HepG2 (cell line): ENCODE measurements around the gene CADPS. TPM values are rescaled to one million over a fixed set of nuclear protein-coding genes. Genes with fewer than 3 reads are reported as not detected.

ENCODE experiments used
- ATAC-seq: fragments of 200-7000 bp; cut with Tn5 transposase; 3 replicates; pipeline ENCODE4 v1.9.1; 2020; ENCODE audit warnings: mild to moderate bottlenecking, moderate library complexity
- BruUV-seq: library from RNA; stranded (reverse); fragments of 400-500 nt; replicated peaks from 2 replicates; lab custom pipeline; 2021; lab: Mats Ljungman, UMichigan
- CTCF ChIA-PET: fragments of 300-600 bp; formaldehyde crosslinking; extraction: SDS; loops from one replicate; lab custom pipeline; 2021; ENCODE audit warnings: low total read pairs, inconsistent platforms, low intra/inter-chr PET ratio; lab: Yijun Ruan, JAX
- POLR2A ChIA-PET: fragments of 350-600 bp; sonication (Branson Sonifier 250); formaldehyde crosslinking; loops from one replicate; lab custom pipeline; 2020; ENCODE audit warnings: antibody characterized with exemption, inconsistent platforms; lab: Yijun Ruan, JAX
- DNase-seq: peaks from one replicate; pipeline ENCODE4 v3.0.0-alpha.2; 2015; ENCODE audit warnings: low spot score
- FAIRE-seq: peaks from 3 replicates; lab custom pipeline; 2011; peaks lifted over from hg19 to GRCh38; lab: Jason Lieb, UNC
- H2AFZ ChIP-seq: one replicate; pipeline ENCODE4 v1.6.1; 2011; ENCODE audit warnings: low read length, inconsistent platforms
- H3K27ac ChIP-seq: fragments of 300-600 bp; 3 replicates; pipeline ENCODE4 v1.8.0; 2011; ENCODE audit warnings: mixed run types, mild to moderate bottlenecking, mixed read lengths, low read length, inconsistent platforms; ENCODE audit not compliant: insufficient read depth; ENCODE audit errors: extremely low read length
- H3K27me3 ChIP-seq, 2 experiments: fragments of 200-600 bp in 1 of 2; 2 replicates in 1 of 2; 3 replicates in 1 of 2; pipeline versions ENCODE4 v1.6.0 to v1.8.0; 2011; ENCODE audit warnings: low read length in 2 of 2, mild to moderate bottlenecking in 2 of 2, moderate library complexity in 2 of 2, inconsistent platforms in 1 of 2; ENCODE audit not compliant: insufficient read depth in 2 of 2, control insufficient read depth in 1 of 2
- H3K36me3 ChIP-seq, 2 experiments: fragments of 200-600 bp in 1 of 2; replicated peaks in 1 of 2; 2 replicates in 1 of 2; 3 replicates in 1 of 2; pipeline versions ENCODE4 v1.5.1 to v1.8.0; 2011; ENCODE audit warnings: low read length in 2 of 2, inconsistent platforms in 1 of 2; ENCODE audit not compliant: insufficient read depth in 2 of 2, control insufficient read depth in 1 of 2
- H3K4me1 ChIP-seq: 2 replicates; pipeline ENCODE4 v1.5.1; 2012; ENCODE audit warnings: low read length, inconsistent platforms; ENCODE audit not compliant: insufficient read depth
- H3K4me2 ChIP-seq: 2 replicates; pipeline ENCODE4 v1.6.0; 2011; ENCODE audit warnings: low read depth, low read length, inconsistent platforms
- H3K4me3 ChIP-seq, 3 experiments: fragments of 200-600 bp in 1 of 3; sonication (generic), shearing (Covaris generic) in 1 of 3; replicated peaks in 1 of 3; 2 replicates each; pipeline ENCODE4 v1.5.1; 2011 to 2016; ENCODE audit warnings: low read length in 3 of 3, inconsistent platforms in 2 of 3, low read depth in 2 of 3, mild to moderate bottlenecking in 2 of 3, control low read depth in 1 of 3, mixed read lengths in 1 of 3; ENCODE audit not compliant: insufficient read depth in 1 of 3
- H3K79me2 ChIP-seq: one replicate; pipeline ENCODE4 v1.6.1; 2011; ENCODE audit warnings: low read length, inconsistent platforms; ENCODE audit not compliant: insufficient read depth
- H3K9ac ChIP-seq: 2 replicates; pipeline ENCODE4 v1.6.0; 2011; ENCODE audit warnings: mild to moderate bottlenecking, low read depth, low read length, inconsistent platforms; ENCODE audit not compliant: insufficient read depth
- H3K9me3 ChIP-seq: 2 replicates; pipeline ENCODE4 v1.5.1; 2012; ENCODE audit warnings: mild to moderate bottlenecking, low read length
- H4K20me1 ChIP-seq: 2 replicates; pipeline ENCODE4 v1.6.0; 2011; ENCODE audit warnings: inconsistent platforms, mild to moderate bottlenecking, low read length, moderate library complexity; ENCODE audit not compliant: insufficient read depth
- KLF12 ChIP-seq: sonication (generic); formaldehyde crosslinking; IDR thresholded peaks from 2 replicates; pipeline ENCODE4 v1.4.0; 2020; ENCODE audit warnings: missing genetic modification reagents, borderline replicate concordance
- NPAS2 ChIP-seq: sonication (generic); formaldehyde crosslinking; IDR thresholded peaks from 2 replicates; pipeline ENCODE4 v1.8.0; 2022; ENCODE audit warnings: mild to moderate bottlenecking, missing genetic modification reagents, borderline replicate concordance
- PAX8 ChIP-seq: sonication (generic); formaldehyde crosslinking; IDR thresholded peaks from 2 replicates; pipeline ENCODE4 v1.8.0; 2022; ENCODE audit warnings: mild to moderate bottlenecking, missing genetic modification reagents, borderline replicate concordance
- ZNF629 ChIP-seq: sonication (generic); formaldehyde crosslinking; conservative IDR thresholded peaks from 2 replicates; pipeline ENCODE4 v1.5.0; 2020; ENCODE audit warnings: missing genetic modification reagents
- WGBS: methylation state at CpG from one replicate; pipeline ENCODE4 v1.1.6; 2017; ENCODE audit warnings: low lambda C conversion rate; 5-methylcytosine and 5-hydroxymethylcytosine counted together
- in situ Hi-C: cut with HindIII; loops from 2 replicates; pipeline ENCODE4 v1.10.0; 2017; ENCODE audit warnings: low pct_unique_long_range_greater_than_20kb; ENCODE audit not compliant: extremely low pct_ligation_motif_present
- intact Hi-C: fragments of 100-400 bp; cut with micrococcal nuclease; formaldehyde crosslinking; loops from one replicate; pipeline ENCODE4 v1.10.0; 2022; ENCODE audit not compliant: unreplicated experiment
- polyA plus RNA-seq, 8 experiments: library from polyadenylated mRNA; depleted of rRNA in 3 of 8; stranded (reverse) in 7 of 8; unstranded in 1 of 8; fragments of >200 nt; fragmentation: Illumina TruSeq in 4 of 8; extraction: Trizol in 4 of 8; gene quantifications; 2 replicates each; pipeline versions ENCODE4 v1.2.1 to v1.2.3, GENCODE V29; 2011 to 2016; ENCODE audit warnings: low read depth in 4 of 8, missing spikeins in 1 of 8, mixed read lengths in 1 of 8; ENCODE audit not compliant: insufficient read depth in 1 of 8
- total RNA-seq, 5 experiments: library from RNA; depleted of rRNA; stranded (reverse); fragments of >200 nt; fragmentation: Illumina TruSeq; extraction: Trizol; gene quantifications; 2 replicates each; pipeline ENCODE4 v1.2.3, GENCODE V29; 2016; ENCODE audit warnings: low read depth in 1 of 5
- TF ChIP-seq, protein P1 (sequence below): sonication (generic); formaldehyde crosslinking; IDR thresholded peaks from 2 replicates; pipeline ENCODE4 v1.4.0; 2020; ENCODE audit warnings: missing genetic modification reagents

CADPS gene
- total and polyA plus RNA-seq, 2 of the 13 experiments (the other 11 are each of a cell fraction or from before 2014, with no cell fraction given) = not detected

DNA sequence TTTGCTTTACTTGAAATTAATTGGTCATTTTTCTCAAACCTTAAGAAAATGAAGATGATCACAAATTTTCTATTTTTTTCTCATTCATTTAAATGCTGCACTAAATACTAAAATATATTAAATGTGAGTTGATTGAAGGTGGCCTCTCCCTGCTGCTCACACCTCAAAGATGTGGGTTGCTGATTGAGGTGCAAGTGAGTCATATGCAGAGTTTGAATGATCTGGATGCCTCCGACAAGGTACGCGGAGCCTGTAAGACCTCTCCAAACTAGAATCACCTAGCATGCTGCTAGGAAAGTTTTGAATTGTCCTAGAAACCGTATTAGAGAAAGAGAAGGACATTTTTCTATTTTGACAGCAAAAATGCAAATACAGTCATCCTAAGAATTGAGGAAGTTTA lies 290.6 kb downstream of the CADPS start:
- no peak overlapping the region for H2AFZ ChIP-seq
- no peak overlapping the region for H3K4me3 ChIP-seq
- no peak for ATAC-seq
- TF ChIP-seq PAX8 (CRISPR knock-in tag) (no peak), NPAS2 (CRISPR knock-in tag) (no peak)
- TF ChIP-seq, protein P1, sequence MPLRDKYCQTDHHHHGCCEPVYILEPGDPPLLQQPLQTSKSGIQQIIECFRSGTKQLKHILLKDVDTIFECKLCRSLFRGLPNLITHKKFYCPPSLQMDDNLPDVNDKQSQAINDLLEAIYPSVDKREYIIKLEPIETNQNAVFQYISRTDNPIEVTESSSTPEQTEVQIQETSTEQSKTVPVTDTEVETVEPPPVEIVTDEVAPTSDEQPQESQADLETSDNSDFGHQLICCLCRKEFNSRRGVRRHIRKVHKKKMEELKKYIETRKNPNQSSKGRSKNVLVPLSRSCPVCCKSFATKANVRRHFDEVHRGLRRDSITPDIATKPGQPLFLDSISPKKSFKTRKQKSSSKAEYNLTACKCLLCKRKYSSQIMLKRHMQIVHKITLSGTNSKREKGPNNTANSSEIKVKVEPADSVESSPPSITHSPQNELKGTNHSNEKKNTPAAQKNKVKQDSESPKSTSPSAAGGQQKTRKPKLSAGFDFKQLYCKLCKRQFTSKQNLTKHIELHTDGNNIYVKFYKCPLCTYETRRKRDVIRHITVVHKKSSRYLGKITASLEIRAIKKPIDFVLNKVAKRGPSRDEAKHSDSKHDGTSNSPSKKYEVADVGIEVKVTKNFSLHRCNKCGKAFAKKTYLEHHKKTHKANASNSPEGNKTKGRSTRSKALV = no peak
- TF ChIP-seq, all 625 proteins: peak for 0
- DNase-seq (no peak), FAIRE-seq (no peak)
- H3K9me3 ChIP-seq = peaks cover 4% of the 10 kb centered on the region; the same call in 1 of the 2 replicates
- no peaks in the 10 kb centered on the region for H3K4me1 ChIP-seq
- intact Hi-C loops = no loop called here
- no peaks in the 10 kb centered on the region for H3K36me3 ChIP-seq
- no peak overlapping the region for H3K27ac ChIP-seq
- H3K27me3 ChIP-seq = 0 out of 5 replicates have a peak, but pooled peaks cover 0 to 4% of the 10 kb centered on the region in 2 experiments
- in situ Hi-C loops = no loop called here
- H4K20me1 ChIP-seq = no peaks in the 10 kb centered on the region
- WGBS = 71% methylated on average over 4 of the region's 4 CpGs
- H3K4me2 ChIP-seq = no peak overlapping the region
- no TSS peak for BruUV-seq
- H3K9ac ChIP-seq = no peak overlapping the region
- ChIA-PET POLR2A (no interaction called here), CTCF (no interaction called here)
- no peaks in the 10 kb centered on the region for H3K79me2 ChIP-seq

DNA sequence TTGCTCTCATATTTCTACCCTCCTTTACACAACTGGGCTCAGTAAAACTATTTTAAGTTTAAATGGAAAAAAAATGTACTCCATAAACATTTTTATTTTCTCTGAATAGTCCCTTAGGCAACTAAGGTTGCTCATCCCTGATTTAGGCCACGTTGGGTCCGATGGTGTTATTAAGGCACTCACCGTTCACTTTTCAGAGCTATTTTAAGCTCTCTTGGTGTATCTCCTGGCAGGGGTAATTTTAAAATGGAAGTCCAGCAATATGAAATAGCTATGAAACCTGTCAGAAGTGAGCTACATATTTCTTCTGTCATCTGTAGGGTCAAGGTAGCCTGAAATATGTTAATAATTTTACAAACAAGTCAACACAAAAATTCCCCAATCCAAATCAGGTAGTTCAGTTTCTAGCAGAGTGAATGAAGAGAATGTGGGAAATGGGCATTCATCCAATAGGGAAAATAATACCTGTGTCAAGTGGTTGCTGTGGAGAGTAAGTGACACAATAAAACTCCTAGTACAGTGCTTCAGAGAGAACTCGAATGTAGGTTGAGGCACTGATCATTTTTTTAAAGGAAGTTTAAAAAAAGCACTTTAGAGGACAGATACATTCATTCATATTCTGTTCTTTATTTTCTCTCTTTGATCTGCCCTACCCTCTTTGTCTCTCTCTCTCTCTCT lies 292.6 kb downstream of the CADPS start:
- POLR2A ChIA-PET = no interaction called here
- Histone ChIP-seq H3K4me3 (no peak overlapping the region), H3K9ac (no peak overlapping the region), H3K27me3 (0 out of 5 replicates have a peak, but pooled peaks cover 0 to 4% of the 10 kb centered on the region in 2 experiments), H4K20me1 (no peaks in the 10 kb centered on the region), H2AFZ (no peak overlapping the region), H3K4me1 (no peaks in the 10 kb centered on the region), H3K4me2 (no peak overlapping the region)
- CTCF ChIA-PET = no interaction called here
- FAIRE-seq = no peak
- TF ChIP-seq KLF12 (CRISPR knock-in tag) (no peak), ZNF629 (CRISPR knock-in tag) (no peak)
- TF ChIP-seq, all 625 proteins: peak for 0
- Histone ChIP-seq H3K79me2 (no peaks in the 10 kb centered on the region), H3K36me3 (no peaks in the 10 kb centered on the region), H3K27ac (no peak overlapping the region), H3K9me3 (peaks cover 6% of the 10 kb centered on the region; the same call in 1 of the 2 replicates)
- DNase-seq = no peak
- intact Hi-C loops = no loop called here
- in situ Hi-C loops = no loop called here
- BruUV-seq = no TSS peak
- ATAC-seq = no peak
- WGBS = 1% methylated on average over 4 of the region's 4 CpGs
